GM04503 (cell line): ENCODE results near the gene PEF1.
"Not testable (repeated sequence)": the region's sequence is repeated elsewhere in the genome, so short reads cannot be mapped to it uniquely, and the experiment has no call there.

Experiments
- DNase-seq: peaks from one replicate; pipeline ENCODE4 v3.0.0-alpha.2; 2012; ENCODE audit warnings: low read depth

Gene PEF1

DNA sequence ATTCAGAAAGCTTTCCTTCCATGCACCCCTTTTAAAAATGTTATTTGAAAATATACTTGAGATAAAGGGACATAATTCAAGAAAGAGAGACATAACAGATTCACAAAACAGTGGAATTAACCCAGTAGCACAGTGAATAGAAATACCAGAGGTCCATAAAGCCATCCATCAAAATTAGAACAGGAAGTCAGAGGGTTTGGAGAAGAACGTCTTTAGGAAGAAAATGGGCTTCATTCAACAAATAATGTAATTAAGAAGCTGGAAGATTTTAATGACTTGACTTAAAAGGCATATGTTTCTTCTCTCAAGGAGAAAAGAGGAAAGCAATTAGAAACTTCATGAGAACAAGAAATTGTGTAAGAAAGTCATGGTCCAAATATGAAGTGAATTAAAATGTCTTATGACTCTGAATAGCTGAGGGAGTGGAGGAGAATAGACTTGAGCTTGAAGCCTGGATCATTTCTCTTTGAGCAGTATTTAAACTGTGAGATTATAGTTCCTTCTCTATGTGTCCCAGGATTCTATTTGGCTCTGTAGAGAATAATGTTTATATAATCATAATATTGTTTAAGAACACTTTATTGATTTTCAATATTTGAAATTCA is 35.1 kb downstream of the PEF1 start:
- DNase-seq, result no peak

DNA sequence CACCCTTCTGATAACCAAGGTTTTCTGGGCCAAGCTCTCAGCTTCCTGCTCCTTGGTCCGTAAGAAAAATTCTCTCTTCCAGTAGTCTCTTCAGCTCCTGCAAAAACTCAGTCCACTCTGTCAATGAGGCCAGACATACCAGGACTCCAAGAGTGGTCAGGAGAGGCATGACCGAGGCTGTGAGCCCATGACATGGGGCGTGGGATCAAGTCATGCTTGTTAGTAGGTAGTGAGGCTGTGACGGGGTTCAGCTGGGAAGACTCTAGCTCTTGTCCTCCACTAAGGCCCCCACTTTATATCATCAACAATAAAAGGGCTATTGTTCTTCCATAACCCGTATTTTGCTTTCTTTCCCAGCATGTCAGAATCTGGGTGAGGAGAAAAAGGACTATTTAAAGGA is 37.3 kb downstream of the PEF1 start:
- no peak for DNase-seq

DNA sequence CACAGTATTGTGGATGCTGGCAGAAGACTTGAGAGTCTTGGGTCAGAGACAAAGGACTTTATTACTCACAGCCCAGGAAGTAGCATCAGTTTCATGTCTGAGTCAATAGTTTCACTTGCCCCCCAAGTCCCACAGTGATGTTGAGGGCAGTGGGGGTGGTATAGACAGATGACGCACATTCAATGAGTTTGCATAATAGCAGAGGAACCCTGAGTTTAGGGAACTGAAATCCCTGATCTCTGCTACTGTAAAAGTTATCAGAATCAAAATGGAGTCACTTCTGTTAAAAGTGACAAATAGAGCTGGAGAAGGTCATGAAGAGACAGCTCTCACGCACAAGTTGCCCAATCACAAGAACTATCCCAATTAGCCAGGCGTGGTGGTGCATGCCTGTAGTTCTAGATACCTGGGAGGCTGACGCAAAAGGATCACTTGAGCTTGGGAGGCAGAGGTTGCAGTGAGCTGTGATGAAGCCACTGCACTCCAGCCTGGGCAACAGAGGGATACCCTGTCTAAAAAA is 38.7 kb downstream of the PEF1 start:
- no peak for DNase-seq

DNA sequence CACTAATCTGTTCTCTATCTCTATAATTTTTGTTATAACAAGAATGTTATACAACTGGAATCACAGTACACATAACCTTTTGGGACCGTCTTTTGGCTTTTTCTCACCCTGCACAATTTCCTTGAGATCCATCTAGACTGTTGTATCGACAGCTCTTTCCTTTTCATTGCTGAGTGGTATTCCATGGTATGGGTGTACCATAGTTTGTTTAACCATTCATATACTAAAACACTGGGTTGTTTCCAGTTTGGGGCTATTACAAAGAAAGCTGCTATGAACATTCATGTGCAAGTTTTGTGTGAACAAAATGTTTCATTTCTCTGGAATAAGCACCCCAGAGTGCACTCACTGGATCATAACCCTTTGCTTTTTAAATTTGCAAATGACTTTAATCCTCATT is 42.6 kb downstream of the PEF1 start:
- no peak for DNase-seq

DNA sequence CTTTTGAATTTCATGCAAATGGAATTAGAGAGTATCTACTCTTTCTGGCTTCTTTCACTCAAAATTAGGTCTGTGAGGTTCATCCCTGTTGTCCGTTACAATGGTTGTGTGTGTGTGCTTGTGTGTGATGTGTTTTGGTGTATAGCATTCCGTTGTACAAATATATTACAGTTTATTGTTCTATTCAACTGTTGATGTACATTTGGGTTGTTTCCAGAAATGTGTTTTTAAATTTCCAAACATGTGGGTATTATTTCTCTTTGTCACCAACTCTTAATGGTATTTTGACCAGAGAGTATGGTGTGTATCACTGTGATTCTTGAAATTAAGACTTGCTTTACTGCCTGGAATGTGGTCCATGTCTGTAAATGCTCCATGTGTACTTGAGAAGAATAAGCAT is 44.0 kb downstream of the PEF1 start:
- no peak for DNase-seq

DNA sequence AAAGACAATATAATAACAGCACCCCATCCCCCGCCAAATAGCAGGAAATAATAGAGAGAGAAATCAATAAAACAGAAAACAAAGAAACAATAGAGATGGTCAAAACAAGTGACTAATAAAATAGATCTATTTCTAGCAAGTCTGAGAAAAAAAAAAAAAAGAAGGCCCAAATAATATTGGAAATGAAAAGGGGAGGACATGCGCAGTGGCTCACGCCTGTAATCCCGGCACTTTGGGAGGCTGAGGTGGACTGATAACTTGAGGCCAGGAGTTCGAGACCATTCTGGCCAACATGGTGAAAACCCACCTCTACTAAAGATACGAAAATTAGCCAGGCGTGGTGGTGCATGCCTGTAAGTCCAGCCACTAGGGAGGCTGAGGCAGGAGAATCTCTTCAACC is 45.7 kb downstream of the PEF1 start:
- DNase-seq, result no peak

DNA sequence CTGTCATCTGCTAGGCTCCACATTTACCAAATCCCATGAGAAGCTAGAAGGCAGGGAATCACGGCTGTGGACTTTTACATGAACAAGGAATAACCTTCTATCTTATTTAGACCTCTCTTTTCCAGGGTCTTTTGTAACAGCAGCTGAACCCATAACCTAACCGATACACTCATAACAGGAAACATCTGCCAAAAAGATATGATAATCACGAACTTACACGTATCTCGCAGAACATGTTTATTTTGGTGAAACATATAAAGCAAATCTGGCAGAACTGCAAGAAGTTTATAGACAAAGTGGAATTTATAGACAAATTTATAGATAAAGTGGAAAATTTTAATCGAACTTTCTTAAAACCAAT is 48.0 kb downstream of the PEF1 start:
- no peak for DNase-seq

DNA sequence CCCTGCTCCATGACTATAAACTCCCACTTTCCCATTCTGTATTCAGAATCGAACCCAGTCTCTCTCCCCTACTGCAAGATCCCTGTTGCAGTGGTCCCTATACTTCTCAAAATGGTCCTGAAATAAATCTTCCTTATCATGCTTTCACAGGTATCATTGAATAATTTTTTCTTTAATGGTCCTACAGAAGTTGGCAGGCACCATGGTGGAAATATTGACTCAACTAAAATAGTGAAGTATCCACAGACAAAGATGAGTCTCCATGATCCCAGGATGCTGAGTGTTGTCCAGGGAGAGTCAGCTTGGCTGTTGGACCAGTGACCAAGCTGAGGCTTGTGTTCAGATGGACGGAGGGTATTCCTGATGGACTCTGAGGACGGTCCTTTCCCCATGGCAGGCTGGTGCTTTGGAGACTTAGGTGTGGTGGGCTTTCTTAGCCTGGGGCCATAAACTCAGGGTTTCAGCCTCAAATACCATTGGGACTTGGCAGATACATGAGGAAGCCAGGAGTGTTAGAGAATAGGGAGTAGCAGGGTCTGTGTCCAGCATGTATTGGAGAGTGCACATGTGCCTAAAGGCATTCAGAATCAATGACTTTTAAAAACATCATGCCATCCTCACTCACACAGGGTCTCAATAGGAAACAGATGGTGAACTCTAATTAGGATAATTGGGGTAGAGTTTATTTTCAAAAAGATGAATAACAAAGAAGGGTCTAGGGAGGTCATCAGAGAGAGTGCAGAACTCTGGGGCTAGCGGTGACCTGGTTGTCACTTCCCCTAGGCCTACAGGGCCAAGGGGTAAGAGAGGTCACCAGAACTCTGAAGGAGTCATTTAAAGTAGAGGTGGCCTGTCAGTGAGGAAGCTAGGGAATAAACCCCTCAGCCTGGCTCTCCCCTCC is 48.6 kb downstream of the PEF1 start:
- no peak for DNase-seq

DNA sequence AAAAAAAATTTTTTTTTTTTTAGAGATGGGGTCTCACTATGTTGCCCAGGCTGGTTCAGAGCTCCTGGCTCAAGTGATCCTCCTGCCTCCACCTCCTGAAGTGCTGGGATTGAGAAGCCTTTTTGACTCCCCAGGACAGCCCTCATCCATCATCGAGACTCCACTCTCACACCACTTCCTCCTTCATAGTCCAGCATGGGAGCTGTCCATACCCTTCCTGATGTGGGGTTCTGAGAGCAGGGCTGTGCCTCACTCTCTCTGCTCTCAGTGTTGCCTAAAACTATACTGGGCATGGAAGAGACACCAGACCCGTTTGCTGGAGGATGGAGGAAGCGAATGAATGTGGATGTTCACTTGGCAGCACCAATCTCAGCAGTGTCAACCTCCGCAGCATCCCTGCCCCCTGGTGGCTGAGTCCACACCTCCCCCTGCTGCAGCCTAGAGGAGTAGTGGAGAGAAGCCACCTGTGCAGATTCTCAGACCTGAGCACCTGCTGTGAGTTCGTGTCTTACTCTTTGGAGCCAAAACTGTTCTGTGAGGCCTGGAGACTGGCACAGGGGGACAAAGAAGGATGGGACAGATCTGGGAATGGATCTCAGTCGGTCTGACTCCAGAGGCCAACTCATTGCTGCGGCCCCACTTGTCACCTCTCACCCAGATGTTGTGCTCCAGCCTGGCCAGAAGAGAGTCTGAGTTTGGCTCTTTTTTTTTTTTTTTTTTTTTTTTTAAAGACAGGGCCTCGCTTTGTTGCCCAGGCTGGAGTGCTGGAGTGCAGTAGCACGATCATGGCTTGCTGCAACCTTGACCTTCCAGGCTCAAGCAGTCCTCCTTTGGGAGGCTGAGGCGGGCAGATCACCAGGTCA is 50.7 kb downstream of the PEF1 start:
- DNase-seq, result no peak

DNA sequence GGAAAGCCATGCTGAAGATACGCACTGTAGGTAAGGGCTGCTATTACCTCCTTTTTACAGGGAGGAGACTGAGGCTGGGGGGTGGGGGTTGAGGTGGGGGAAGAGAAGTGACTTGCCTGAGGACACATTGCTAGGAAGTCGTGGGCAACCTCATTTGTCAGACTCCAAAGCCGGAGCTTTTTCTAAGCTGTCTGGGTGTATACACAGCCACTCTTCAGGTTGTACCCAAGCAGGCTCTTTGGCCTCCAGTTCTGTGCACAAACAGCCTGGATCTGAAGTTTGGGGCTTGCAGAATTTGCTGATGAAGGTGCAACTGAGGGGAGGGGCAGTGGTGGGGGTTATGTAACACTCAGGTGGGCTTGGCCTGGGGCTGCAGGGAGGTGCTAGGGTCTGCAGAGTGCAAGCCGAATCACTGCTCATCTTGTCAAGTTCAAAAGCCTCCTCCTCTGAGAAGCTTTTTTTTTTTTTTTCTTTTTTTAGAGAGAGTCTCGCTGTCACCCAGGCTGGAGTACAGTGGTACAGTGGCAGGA is 51.5 kb downstream of the PEF1 start:
- DNase-seq, result no peak

DNA sequence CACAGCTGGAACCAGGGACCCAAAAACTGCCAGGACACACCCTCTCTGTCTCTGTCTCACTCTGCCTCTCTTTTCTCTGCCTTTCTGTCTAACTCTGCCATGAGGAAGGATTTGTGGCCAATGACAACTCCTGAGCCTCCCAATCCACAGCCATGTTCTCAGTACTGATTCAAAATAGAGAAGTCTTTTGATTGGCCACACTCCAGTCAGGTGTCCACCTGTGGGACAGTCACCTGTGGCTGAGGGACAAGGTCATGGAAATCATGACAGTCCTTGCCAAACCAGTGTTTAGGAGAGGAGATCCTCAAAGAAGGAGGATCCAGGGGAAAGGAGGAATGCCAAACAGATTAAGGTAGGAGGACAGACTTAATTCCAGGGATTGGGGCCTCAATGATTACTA is 52.5 kb downstream of the PEF1 start:
- no peak for DNase-seq

DNA sequence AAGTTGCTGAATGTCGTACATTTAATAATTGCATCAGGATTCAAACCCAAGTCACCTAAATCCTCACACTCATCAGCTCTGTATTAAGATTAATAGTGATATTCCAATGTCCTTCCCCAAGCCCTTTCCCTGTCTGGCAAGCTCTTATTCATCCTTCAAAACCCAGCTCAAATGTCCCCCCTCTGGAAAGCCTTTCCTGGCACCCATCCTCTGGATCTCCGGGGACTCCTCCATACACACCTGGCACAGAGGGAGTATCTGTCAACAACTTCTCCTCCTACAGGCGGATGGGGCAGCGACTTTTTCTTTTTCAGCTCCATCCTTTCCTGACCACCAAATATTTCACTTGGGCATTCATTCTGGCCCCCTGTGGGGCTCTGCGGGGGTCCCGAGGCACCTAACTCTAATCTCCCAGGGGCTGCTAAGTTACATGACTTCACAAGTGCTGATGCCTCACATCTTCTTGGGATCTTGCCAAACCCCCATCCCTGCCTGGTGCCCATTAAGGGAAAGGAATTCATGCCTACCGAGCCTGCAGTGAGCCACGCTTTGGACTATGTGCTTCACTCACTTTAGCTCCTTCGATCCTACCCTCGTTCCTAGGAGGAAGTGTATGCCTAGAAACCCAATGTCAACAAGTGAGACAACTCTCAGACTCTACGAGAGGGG is 53.1 kb downstream of the PEF1 start:
- DNase-seq, result no peak

DNA sequence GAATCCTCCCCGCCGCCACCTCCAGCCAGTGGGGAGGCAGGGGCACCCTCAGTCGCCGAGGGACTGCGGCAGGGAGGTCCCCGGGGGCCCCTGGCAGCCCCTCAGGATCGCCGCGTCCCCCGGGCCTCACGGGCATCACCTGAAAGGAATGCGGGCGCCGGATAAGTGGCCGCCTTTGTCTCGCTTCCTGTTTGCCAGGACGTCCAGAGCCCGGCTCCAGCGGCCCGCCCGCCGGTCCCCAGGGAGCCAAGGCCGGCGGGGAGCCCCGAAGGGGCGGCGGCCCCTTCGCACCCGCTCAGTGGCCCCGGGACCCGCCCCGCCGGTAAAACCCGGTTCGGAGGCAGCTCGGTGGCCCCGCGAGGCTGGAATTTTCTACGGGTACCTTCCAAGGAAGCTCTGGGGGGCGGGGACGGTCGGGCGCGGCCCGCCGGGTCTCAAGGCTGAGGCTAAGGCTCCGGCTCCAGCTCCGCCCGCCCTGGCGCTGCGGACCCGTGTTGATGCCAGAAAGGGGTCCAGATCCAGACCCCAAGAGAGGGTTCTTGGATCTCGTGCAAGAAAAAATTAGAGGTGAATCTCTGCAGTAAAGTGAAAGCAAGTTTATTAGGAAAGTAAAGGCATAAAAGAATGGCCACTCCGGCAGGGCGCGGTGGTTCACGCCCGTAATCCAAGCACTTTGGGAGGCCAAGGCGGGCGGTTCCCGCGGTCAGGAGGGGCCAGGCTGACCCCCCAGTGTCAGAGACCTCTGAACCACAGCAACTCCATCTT is 55.7 kb downstream of the PEF1 start:
- DNase-seq, result no peak

DNA sequence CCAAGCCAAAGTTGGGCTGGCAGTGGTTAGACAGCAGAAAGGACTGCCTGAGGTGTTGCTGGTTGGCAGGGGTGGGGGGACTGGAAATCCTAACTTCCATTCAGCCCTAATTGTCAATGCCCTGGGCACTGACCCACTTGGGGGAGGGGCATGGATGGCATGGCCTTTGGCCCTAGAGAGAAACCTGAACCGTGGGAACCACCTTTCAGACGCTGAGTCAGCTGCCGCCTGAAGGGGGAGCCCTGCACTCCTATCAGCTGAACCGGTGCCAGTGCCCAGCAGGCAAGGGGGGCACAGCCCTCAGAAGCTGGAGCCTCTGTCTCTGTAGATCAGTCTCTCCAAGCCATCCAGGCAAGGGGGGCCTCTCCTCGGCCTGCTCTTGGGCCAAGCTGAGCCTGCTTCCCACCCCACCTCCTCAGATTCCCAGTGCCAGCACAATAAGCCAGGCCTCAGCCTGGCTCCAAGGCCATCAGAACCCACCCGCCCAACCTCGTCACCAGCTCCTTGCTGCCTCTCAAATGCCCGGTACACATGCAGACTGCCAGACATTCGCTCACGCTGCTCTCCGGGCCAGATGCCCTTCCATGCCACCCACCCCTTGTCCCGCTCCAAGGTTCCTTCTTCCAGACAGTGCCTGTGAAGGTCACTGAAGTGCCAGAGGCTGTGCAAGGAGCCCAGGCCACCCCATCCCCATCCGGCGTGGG is 56.8 kb downstream of the PEF1 start:
- no peak for DNase-seq

DNA sequence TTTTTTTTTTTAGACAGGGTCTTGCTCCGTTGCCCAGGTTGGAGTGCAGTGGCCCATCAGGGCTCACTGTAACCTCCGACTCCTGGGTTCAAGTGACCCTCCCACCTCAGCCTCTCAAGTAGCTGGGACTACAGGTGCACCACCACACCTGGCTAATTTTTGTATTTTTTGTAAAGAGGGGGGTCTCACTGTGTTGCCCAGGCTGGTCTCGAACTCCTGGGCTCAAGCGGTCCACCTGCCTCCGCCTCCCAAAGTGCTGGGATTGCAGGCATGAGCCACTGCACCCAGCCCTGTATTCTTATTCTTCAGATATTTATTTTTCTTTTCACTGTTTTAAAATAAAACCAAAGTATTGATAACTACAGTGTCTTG is 57.4 kb downstream of the PEF1 start:
- DNase-seq, result not testable (repeated sequence)

DNA sequence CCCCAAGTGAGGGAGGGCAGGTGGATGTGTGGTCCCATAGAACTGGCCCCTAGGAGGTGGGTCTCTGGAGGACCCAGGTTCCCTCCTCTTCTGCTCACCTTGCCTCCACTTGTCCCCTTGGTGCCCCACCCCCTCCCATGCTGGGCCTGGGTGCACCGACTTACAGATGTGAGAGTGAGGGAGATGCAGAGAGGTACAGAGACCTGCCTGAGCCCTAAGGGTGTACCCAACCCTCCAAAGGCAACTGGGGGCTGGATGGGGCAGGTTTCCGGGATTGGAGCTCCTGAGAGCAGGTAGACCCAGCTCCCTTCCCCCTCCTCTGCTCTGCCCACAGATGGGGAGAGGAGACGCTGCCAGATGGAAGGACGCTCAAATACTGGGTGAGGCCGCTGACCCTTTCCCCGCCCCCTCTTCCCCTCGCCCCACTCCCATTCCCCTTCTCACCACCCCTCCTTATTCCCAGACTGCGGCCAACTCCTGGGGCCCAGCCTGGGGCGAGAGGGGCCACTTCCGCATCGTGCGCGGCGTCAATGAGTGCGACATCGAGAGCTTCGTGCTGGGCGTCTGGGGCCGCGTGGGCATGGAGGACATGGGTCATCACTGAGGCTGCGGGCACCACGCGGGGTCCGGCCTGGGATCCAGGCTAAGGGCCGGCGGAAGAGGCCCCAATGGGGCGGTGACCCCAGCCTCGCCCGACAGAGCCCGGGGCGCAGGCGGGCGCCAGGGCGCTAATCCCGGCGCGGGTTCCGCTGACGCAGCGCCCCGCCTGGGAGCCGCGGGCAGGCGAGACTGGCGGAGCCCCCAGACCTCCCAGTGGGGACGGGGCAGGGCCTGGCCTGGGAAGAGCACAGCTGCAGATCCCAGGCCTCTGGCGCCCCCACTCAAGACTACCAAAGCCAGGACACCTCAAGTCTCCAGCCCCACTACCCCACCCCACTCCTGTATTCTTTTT is 58.0 kb downstream of the PEF1 start:
- no peak for DNase-seq

DNA sequence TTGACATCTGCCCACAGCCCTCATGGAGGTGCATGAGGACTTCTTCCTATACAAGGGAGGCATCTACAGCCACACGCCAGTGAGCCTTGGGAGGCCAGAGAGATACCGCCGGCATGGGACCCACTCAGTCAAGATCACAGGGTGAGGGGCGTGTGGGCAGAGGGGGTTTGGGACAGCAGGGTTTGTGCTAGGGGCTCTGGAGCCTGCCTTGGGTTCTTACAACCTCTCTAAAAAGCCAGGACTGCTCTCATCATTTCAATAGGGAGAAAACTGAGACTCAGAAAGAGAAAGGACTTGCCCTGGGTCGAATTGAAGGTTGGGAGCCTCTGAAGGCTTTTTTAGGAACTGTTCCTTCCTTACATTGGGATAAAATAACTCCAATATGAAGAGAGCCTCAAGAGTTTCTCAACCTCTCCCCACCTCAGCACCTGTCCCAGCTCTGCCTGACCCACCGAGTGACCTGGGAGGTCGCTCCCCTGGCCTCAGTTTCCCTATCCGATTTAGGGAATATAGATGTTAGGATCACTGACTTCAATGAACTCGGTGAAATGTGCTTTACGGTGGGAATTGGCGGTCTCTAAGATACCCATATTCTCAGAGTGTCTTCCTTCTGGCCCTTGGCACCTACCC is 58.8 kb downstream of the PEF1 start:
- DNase-seq, result no peak

DNA sequence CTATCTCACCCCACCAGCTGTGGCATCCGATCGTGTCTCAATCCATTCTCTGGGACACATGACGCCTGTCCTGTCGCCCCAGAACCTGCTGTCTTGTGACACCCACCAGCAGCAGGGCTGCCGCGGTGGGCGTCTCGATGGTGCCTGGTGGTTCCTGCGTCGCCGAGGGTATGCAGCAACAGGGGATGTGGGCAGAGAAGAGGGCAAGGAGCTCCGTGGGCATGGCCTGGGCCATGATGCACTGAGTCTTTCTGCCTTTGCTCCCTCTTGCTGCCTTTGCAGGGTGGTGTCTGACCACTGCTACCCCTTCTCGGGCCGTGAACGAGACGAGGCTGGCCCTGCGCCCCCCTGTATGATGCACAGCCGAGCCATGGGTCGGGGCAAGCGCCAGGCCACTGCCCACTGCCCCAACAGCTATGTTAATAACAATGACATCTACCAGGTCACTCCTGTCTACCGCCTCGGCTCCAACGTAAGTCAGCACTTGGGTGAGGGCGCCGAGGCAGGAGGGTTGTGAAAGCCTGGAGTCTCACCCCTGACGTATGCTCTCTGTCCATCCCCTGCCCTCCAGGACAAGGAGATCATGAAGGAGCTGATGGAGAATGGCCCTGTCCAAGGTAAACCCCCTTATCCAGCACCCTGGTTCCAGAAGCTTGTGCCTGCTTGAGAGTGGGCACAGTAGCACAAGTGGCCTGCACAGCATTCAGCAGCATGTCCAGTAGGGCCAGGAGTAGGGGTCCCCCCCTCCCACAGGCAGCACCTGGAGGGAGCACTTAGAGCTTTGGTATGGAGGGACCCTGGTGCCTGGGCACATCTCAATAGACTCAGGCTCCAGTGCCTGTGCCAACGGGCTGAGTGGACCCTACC is 59.6 kb downstream of the PEF1 start:
- DNase-seq, result no peak
